Naive thymus-derived CD4-positive, alpha-beta T cell (primary cell): ENCODE measurements around the gene CCDC187. TPM values are rescaled to one million over a fixed set of nuclear protein-coding genes. Genes with fewer than 3 reads are reported as not detected.

Experiments used
- ATAC-seq: fragments of 150-1000 bp; cut with Tn5 transposase; 2 replicates; pipeline ENCODE4 v1.10.0; 2021; ENCODE audit warnings: mild to moderate bottlenecking, moderate library complexity
- CTCF ChIA-PET: fragments of 350-600 bp; sonication (Branson Sonifier 250); formaldehyde crosslinking; loops from one replicate; lab custom pipeline; 2021; ENCODE audit warnings: antibody characterized with exemption; lab: Charles Lee
- POLR2A ChIA-PET: fragments of 350-600 bp; sonication (Branson Sonifier 250); formaldehyde crosslinking; loops from one replicate; lab custom pipeline; 2021; ENCODE audit warnings: antibody characterized with exemption, inconsistent platforms; lab: Charles Lee
- DNase-seq, 9 donors: peaks; one replicate each; pipeline versions ENCODE4 v3.0.0 to v3.0.0-alpha.2; 2020 to 2022; ENCODE audit warnings: mixed read lengths in 1 of 9
- H3K27ac ChIP-seq: one replicate; pipeline ENCODE4 v1.7.0; 2013; ENCODE audit warnings: mild to moderate bottlenecking, low read depth, low read length, moderate library complexity
- H3K27me3 ChIP-seq, 2 donors: one replicate each; pipeline ENCODE4 v1.7.0; 2013; ENCODE audit warnings: low read length in 2 of 2, mild to moderate bottlenecking in 2 of 2, moderate library complexity in 2 of 2; ENCODE audit not compliant: control insufficient read depth in 2 of 2, insufficient read depth in 2 of 2
- H3K36me3 ChIP-seq, 3 experiments: 1 replicate in 2 of 3; 2 replicates in 1 of 3; pipeline ENCODE4 v1.7.0; 2013; ENCODE audit warnings: low read length in 3 of 3, mild to moderate bottlenecking in 3 of 3, moderate library complexity in 1 of 3; ENCODE audit not compliant: insufficient read depth in 3 of 3, control insufficient read depth in 2 of 3
- H3K4me1 ChIP-seq, 2 donors: one replicate each; pipeline ENCODE4 v1.7.0; 2013; ENCODE audit warnings: low read length in 2 of 2, mild to moderate bottlenecking in 2 of 2, moderate library complexity in 1 of 2; ENCODE audit not compliant: control insufficient read depth in 2 of 2, insufficient read depth in 2 of 2
- H3K4me3 ChIP-seq: 2 replicates; pipeline ENCODE4 v1.7.0; 2013; ENCODE audit warnings: mild to moderate bottlenecking, low read length
- H3K9me3 ChIP-seq, 3 experiments: 1 replicate in 2 of 3; 2 replicates in 1 of 3; pipeline ENCODE4 v1.7.0; 2013; ENCODE audit warnings: low read length in 3 of 3; ENCODE audit not compliant: control insufficient read depth in 2 of 3
- H3K27ac Mint-ChIP-seq, 9 donors: one replicate each; pipeline ENCODE4 v1.8.0; 2020 to 2022; ENCODE audit warnings: mixed read lengths in 9 of 9, mild to moderate bottlenecking in 8 of 9, moderate library complexity in 5 of 9, inconsistent platforms in 2 of 9
- H3K27me3 Mint-ChIP-seq, 5 donors: one replicate each; pipeline ENCODE4 v1.8.0; 2021 to 2022; ENCODE audit warnings: mixed read lengths in 5 of 5, mild to moderate bottlenecking in 1 of 5
- H3K36me3 Mint-ChIP-seq, 5 donors: one replicate each; pipeline ENCODE4 v1.8.0; 2020 to 2022; ENCODE audit warnings: mixed read lengths in 5 of 5, mild to moderate bottlenecking in 3 of 5, inconsistent platforms in 1 of 5
- H3K4me1 Mint-ChIP-seq, 7 donors: one replicate each; pipeline ENCODE4 v1.8.0; 2020 to 2022; ENCODE audit warnings: mixed read lengths in 7 of 7, mild to moderate bottlenecking in 3 of 7, inconsistent platforms in 1 of 7
- H3K4me3 Mint-ChIP-seq, 10 donors: one replicate each; pipeline ENCODE4 v1.8.0; 2020 to 2022; ENCODE audit warnings: mild to moderate bottlenecking in 10 of 10, mixed read lengths in 10 of 10, moderate library complexity in 6 of 10, inconsistent platforms in 2 of 10
- H3K9me3 Mint-ChIP-seq, 11 donors: one replicate each; pipeline ENCODE4 v1.8.0; 2020 to 2022; ENCODE audit warnings: mixed read lengths in 11 of 11, mild to moderate bottlenecking in 4 of 11, inconsistent platforms in 1 of 11, moderate library complexity in 1 of 11
- intact Hi-C, 2 donors: fragments of 100-400 bp; cut with micrococcal nuclease; formaldehyde crosslinking; loops; one replicate each; pipeline ENCODE4 v1.15.1; 2023
- polyA plus RNA-seq, 2 donors: library from polyadenylated mRNA; unstranded; fragments of 300-500 nt; fragmentation: Illumina TruSeq; gene quantifications; one replicate each; pipeline ENCODE4 v1.2.3, GENCODE V29; 2021
- total RNA-seq, 6 experiments: library from RNA in 5 of 6; stranded (reverse) in 5 of 6; gene quantifications; 1 replicate in 5 of 6; 2 replicates in 1 of 6; pipeline ENCODE4 v1.2.3 and lab custom pipeline; 2021 to 2026

CCDC187 gene
- total and polyA plus RNA-seq, 7 experiments from 2014 or later, result 0.10 TPM; not detected in 6

GRCh38 chr9:136278894-136279293 lies 25.0 kb downstream of the CCDC187 start:
- Mint-ChIP-seq H3K27ac (no peak overlapping the region), H3K4me1 (peaks cover 0 to 7% (median 0%) of the 10 kb centered on the region in 7 donors), H3K36me3 (no peaks in the 10 kb centered on the region), H3K9me3 (no peaks in the 10 kb centered on the region), H3K4me3 (no peak overlapping the region), H3K27me3 (peaks cover 0 to 12% (median 0%) of the 10 kb centered on the region in 5 donors)
- no peaks in the 10 kb centered on the region for H3K36me3 ChIP-seq
- no peak for ATAC-seq
- H3K27ac ChIP-seq, result no peak overlapping the region
- H3K4me1 ChIP-seq, result no peaks in the 10 kb centered on the region
- peaks cover 0 to 2% of the 10 kb centered on the region in 2 donors for H3K27me3 ChIP-seq
- intact Hi-C loops, result no loop called here
- POLR2A ChIA-PET, result no interaction called here
- no peak overlapping the region for H3K4me3 ChIP-seq
- DNase-seq, result no peak
- H3K9me3 ChIP-seq, result no peaks in the 10 kb centered on the region
- CTCF ChIA-PET, result interaction anchor here (0.7 to 1.3 kb wide), 2 partner anchors 10 to 12 kb away, joined by 3 to 4 read pairs; no protein-coding TSS in a partner anchor

- Histone ChIP-seq H3K27ac (no peak overlapping the region), H3K27me3 (peaks cover 0 to 2% of the 10 kb centered on the region in 2 donors), H3K9me3 (no peaks in the 10 kb centered on the region), H3K4me3 (no peak overlapping the region), H3K4me1 (no peaks in the 10 kb centered on the region), H3K36me3 (no peaks in the 10 kb centered on the region)
- POLR2A ChIA-PET, result no interaction called here
- intact Hi-C loops, result no loop called here
- Mint-ChIP-seq H3K36me3 (no peaks in the 10 kb centered on the region), H3K4me1 (peaks cover 0 to 4% (median 0%) of the 10 kb centered on the region in 7 donors), H3K4me3 (no peak overlapping the region), H3K27ac (no peak overlapping the region), H3K27me3 (peaks cover 0 to 7% (median 0%) of the 10 kb centered on the region in 5 donors), H3K9me3 (no peaks in the 10 kb centered on the region)
- DNase-seq (no peak), ATAC-seq (no peak)
- CTCF ChIA-PET, result interaction anchor here (1.3 kb wide), 1 partner anchor 10 kb away, joined by 4 read pairs; no protein-coding TSS in a partner anchor
Observed at GRCh38 chr9:136278221-136278620, 25.7 kb downstream of the CCDC187 start.

DNA sequence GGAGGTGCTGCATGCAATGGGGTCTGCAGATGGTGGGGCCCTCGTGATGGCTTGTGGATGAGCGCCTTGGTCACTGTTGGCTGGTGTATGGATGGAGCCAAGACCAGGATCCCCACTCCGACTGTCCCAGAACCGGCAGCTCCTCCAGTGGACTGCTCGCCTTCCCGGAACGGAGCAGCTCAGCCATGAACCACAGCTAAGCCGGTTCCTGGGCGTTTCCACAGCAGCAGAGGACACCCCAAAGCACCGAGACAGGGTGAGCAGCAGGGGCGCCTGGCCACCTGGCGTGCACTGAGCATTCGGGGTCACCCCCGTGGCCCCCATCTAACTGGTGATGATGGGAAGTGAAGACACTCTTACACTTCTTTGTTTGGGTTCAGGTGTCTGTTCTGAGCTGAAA lies 26.1 kb downstream of the CCDC187 start:
- Mint-ChIP-seq H3K4me1 (peaks cover 0 to 4% (median 0%) of the 10 kb centered on the region in 7 donors), H3K9me3 (no peaks in the 10 kb centered on the region), H3K27ac (no peak overlapping the region), H3K4me3 (no peak overlapping the region), H3K27me3 (peaks cover 0 to 7% (median 0%) of the 10 kb centered on the region in 5 donors), H3K36me3 (no peaks in the 10 kb centered on the region)
- no peaks in the 10 kb centered on the region for H3K4me1 ChIP-seq
- intact Hi-C loops, result no loop called here
- H3K9me3 ChIP-seq, result no peaks in the 10 kb centered on the region
- peaks cover 0 to 2% of the 10 kb centered on the region in 2 donors for H3K27me3 ChIP-seq
- DNase-seq (no peak), ATAC-seq (no peak)
- no peak overlapping the region for H3K4me3 ChIP-seq
- H3K27ac ChIP-seq, result no peak overlapping the region
- ChIA-PET CTCF (no interaction called here), POLR2A (no interaction called here)
- H3K36me3 ChIP-seq, result no peaks in the 10 kb centered on the region

- intact Hi-C loops, result no loop called here
- ChIA-PET CTCF (interaction anchor here (1.0 kb wide), 1 partner anchor 10 kb away, joined by 3 read pairs; no protein-coding TSS in a partner anchor), POLR2A (no interaction called here)
- Mint-ChIP-seq H3K27ac (no peak overlapping the region), H3K36me3 (no peaks in the 10 kb centered on the region), H3K4me1 (no peaks in the 10 kb centered on the region), H3K4me3 (no peak overlapping the region), H3K27me3 (peaks cover 0 to 7% (median 0%) of the 10 kb centered on the region in 5 donors), H3K9me3 (no peaks in the 10 kb centered on the region)
- Histone ChIP-seq H3K27ac (no peak overlapping the region), H3K4me3 (no peak overlapping the region), H3K36me3 (no peaks in the 10 kb centered on the region), H3K4me1 (no peaks in the 10 kb centered on the region), H3K27me3 (peaks cover 0 to 2% of the 10 kb centered on the region in 2 donors), H3K9me3 (no peaks in the 10 kb centered on the region)
- DNase-seq (no peak), ATAC-seq (no peak)
Observed at GRCh38 chr9:136276716-136277115, 27.2 kb downstream of the CCDC187 start.

DNA sequence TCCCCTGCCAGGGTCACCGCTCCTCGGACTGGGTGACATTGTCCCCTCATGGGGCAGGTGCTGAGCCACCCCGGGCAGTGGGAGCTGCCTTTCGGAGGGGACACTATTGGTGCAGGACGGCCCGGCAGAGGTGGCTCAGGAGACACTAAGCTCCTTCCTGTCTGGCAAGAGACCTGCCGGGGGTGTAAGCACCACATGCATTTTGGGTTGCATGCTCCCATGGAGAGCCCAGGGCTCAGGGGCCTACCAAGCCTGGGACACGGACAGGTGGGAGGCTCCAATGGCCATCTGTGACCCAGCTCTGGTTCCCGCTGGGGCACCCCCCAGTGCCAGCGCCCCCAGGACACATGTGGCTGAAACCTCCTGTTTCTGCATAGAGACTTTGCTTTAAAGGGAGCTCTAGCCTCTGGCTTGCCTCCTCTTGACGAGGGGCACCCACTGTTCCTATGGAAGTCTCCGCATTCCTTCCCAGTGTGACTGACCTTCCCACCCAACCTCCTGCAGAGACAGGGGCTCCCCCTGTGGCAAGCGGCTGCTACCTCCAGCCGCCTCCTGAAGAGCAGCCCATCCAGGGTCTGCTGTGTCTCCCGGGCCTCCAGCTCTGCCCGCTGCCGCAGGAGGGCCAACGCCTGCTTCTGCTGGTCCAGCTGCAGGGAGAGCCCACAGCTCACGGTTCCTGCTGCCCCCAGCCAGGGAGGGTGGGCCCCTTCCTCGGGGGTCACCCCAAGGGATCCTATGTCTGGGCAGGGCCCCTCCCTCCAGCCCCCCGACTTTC lies 28.1 kb downstream of the CCDC187 start:
- ChIA-PET CTCF (interaction anchor here (1.0 kb wide), 1 partner anchor 11 kb away, joined by 3 read pairs; no protein-coding TSS in a partner anchor), POLR2A (interaction anchor here (0.6 kb wide), 1 partner anchor 8 kb away, joined by 3 read pairs; no protein-coding TSS in a partner anchor)
- intact Hi-C loops, result no loop called here

DNA sequence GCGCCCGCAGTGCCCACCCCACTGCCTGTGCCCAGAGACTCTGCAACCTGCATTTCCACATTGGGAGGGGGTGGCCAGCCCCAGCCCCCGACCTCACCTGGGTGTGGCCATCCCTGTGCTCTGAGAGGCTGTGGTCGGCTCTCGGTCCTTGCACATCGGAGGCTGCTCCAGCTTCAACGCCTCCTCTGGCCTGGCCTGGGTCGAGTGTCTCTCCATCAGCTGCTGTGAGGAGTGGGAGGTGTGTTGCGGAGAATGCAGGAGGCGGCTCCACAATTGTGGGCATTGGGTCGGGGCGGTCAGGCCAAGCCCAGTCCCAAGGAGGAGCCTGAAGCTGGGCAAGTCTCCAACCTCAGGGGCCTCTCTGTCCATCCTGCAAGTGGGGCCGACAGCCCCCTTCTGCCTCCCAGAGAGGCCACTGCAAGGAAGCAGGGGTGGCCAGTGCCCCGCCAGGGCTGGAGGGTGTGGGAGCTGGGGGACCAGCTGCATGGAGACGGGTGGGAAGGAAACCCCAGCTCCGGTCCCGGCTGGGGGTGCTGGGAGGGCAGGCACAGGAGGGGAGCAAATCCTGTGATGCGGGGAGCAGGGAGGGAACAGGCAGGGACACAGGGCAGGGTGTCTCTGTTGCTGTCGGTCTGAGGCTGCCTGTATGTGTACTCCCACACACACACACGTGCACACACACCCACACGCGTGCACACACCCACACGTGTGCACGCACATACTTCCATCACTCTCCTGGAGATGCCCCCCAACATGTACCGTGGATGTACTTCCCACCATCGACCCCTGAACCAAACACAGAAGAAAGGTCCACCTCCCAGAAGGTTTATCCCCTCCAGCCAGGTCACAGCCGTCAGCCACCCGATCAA lies 28.9 kb downstream of the CCDC187 start:
- Mint-ChIP-seq H3K27ac (no peak overlapping the region), H3K4me1 (no peaks in the 10 kb centered on the region), H3K27me3 (peaks cover 0 to 7% (median 0%) of the 10 kb centered on the region in 5 donors), H3K9me3 (no peaks in the 10 kb centered on the region), H3K4me3 (no peak overlapping the region), H3K36me3 (no peaks in the 10 kb centered on the region)
- intact Hi-C loops, result no loop called here
- ChIA-PET CTCF (no interaction called here), POLR2A (interaction anchor here (0.6 kb wide), 1 partner anchor 7 kb away, joined by 3 read pairs; no protein-coding TSS in a partner anchor)
- Histone ChIP-seq H3K4me3 (no peak overlapping the region), H3K27ac (no peak overlapping the region), H3K4me1 (no peaks in the 10 kb centered on the region), H3K36me3 (no peaks in the 10 kb centered on the region), H3K9me3 (no peaks in the 10 kb centered on the region), H3K27me3 (peaks cover 0 to 2% of the 10 kb centered on the region in 2 donors)
- DNase-seq, result no peak
- no peak for ATAC-seq

More for the DNA sequence above, 28.1 kb downstream of the CCDC187 start:
- Mint-ChIP-seq H3K9me3 (no peaks in the 10 kb centered on the region), H3K4me3 (no peak overlapping the region), H3K36me3 (no peaks in the 10 kb centered on the region), H3K27ac (no peak overlapping the region), H3K4me1 (no peaks in the 10 kb centered on the region), H3K27me3 (peaks cover 0 to 7% (median 0%) of the 10 kb centered on the region in 5 donors)
- Histone ChIP-seq H3K27me3 (peaks cover 0 to 2% of the 10 kb centered on the region in 2 donors), H3K27ac (no peak overlapping the region), H3K4me3 (no peak overlapping the region), H3K9me3 (no peaks in the 10 kb centered on the region), H3K36me3 (no peaks in the 10 kb centered on the region), H3K4me1 (no peaks in the 10 kb centered on the region)
- no peak for ATAC-seq
- DNase-seq, result no peak
